H1 (cell line): ENCODE data around the gene RBM20. TPM values are rescaled to one million over a fixed set of nuclear protein-coding genes. Genes with fewer than 3 reads are reported as not detected.

Source experiments
- CREB1 ChIP-seq: IDR thresholded peaks from 2 replicates; pipeline ENCODE4 v1.6.1; 2012; ENCODE audit warnings: inconsistent platforms
- polyA plus RNA-seq, 7 experiments: library from polyadenylated mRNA; depleted of rRNA in 3 of 7; stranded (reverse) in 5 of 7; unstranded in 2 of 7; fragments of >200 nt in 5 of 7; fragments of 200-250 nt in 2 of 7; gene quantifications; 1 replicate in 5 of 7; 2 replicates in 1 of 7; 4 replicates in 1 of 7; pipeline versions ENCODE4 v1.2.1 to v1.2.3, GENCODE V29; 2011 to 2013; ENCODE audit warnings: missing spikeins in 2 of 7, mixed read lengths in 2 of 7
- total RNA-seq: library from RNA; stranded (reverse); fragmentation: NEBNext Ultra II Directional; extraction: Animal tissue kit (Norgen Biotek cat#: 25700); gene quantifications from 2 replicates; pipeline ENCODE4 v1.2.1, GENCODE V29; 2021
- TF ChIP-seq, protein P1 (sequence below): IDR thresholded peaks from 2 replicates; pipeline ENCODE4 v1.6.1; 2012; ENCODE audit warnings: inconsistent platforms

Gene RBM20
- total and polyA plus RNA-seq, 2 of the 8 experiments (the other 6 are each of a cell fraction or from before 2014, with no cell fraction given), result 0.05 to 0.63 TPM

- TF ChIP-seq CREB1, result no peak
- TF ChIP-seq, protein P1, sequence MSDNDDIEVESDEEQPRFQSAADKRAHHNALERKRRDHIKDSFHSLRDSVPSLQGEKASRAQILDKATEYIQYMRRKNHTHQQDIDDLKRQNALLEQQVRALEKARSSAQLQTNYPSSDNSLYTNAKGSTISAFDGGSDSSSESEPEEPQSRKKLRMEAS, result no peak
These were observed 217.3 kb downstream of the RBM20 start (continued) for GRCh38 chr10:110861476-110861875.
